KOPT-K1 (cell line): Measurements from ENCODE around the gene BIRC6.
"Not testable (repeated sequence)": the region's sequence is repeated elsewhere in the genome, so short reads cannot be mapped to it uniquely, and the experiment has no call there.

Experiments
- H3K27ac ChIP-seq: fragments of 200-600 bp; sonication (generic); 2 replicates; pipeline ENCODE4 v1.5.1; 2016; ENCODE audit warnings: antibody characterized with exemption, mild to moderate bottlenecking, low read depth, low read length; ENCODE audit not compliant: poor library complexity, severe bottlenecking
- H3K36me3 ChIP-seq: fragments of 200-600 bp; sonication (generic); 2 replicates; pipeline ENCODE4 v1.5.1; 2017; ENCODE audit warnings: antibody characterized with exemption, mild to moderate bottlenecking, low read length, moderate library complexity; ENCODE audit not compliant: insufficient read depth
- H3K9me3 ChIP-seq: fragments of 200-600 bp; sonication (generic); 2 replicates; pipeline ENCODE4 v1.5.1; 2017; ENCODE audit warnings: antibody characterized with exemption, low read length, mild to moderate bottlenecking; ENCODE audit not compliant: insufficient read depth, poor library complexity, severe bottlenecking

BIRC6 gene

GRCh38 chr2:32622570-32623310 is 265.9 kb downstream of the BIRC6 start:
- Histone ChIP-seq H3K9me3 (no peaks in the 10 kb centered on the region), H3K36me3 (peaks cover 55% of the 10 kb centered on the region), H3K27ac (no peak overlapping the region)

GRCh38 chr2:32623311-32623706 is 266.5 kb downstream of the BIRC6 start:
- Histone ChIP-seq H3K27ac (no peak overlapping the region), H3K9me3 (no peaks in the 10 kb centered on the region), H3K36me3 (peaks cover 49% of the 10 kb centered on the region)

- no peak overlapping the region for H3K27ac ChIP-seq
- H3K36me3 ChIP-seq, result peaks cover 34% of the 10 kb centered on the region
- H3K9me3 ChIP-seq, result no peaks in the 10 kb centered on the region
Observed at GRCh38 chr2:32624812-32625211, 268.0 kb downstream of the BIRC6 start.

- Histone ChIP-seq H3K36me3 (peaks cover 30% of the 10 kb centered on the region), H3K9me3 (no peaks in the 10 kb centered on the region), H3K27ac (no peak overlapping the region)
Observed at GRCh38 chr2:32626639-32627221, 269.9 kb downstream of the BIRC6 start.

- peak overlapping the region; percentile 65 for H3K27ac ChIP-seq
- H3K36me3 ChIP-seq, result peaks cover 28% of the 10 kb centered on the region
- H3K9me3 ChIP-seq, result no peaks in the 10 kb centered on the region
Observed at GRCh38 chr2:32627441-32627813, 270.6 kb downstream of the BIRC6 start.

- H3K27ac ChIP-seq, result peak within 1 kb of the TSS; percentile 65
- H3K9me3 ChIP-seq, result no peaks in the 10 kb centered on the region
- peaks cover 28% of the 10 kb centered on the region for H3K36me3 ChIP-seq
Observed at GRCh38 chr2:32627814-32628579, 271.2 kb downstream of the BIRC6 start, which contains the start of gene TTC27. TTC27 (plus strand) TSS chr2:32628050; CDS start chr2:32628293, 243 bp downstream.

GRCh38 chr2:32632089-32632488 is 275.3 kb downstream of the BIRC6 start:
- H3K36me3 ChIP-seq, result peaks cover 60% of the 10 kb centered on the region
- no peak overlapping the region for H3K27ac ChIP-seq

GRCh38 chr2:32633040-32633439 is 276.2 kb downstream of the BIRC6 start:
- no peaks in the 10 kb centered on the region for H3K9me3 ChIP-seq
- H3K27ac ChIP-seq, result no peak overlapping the region
- peaks cover 69% of the 10 kb centered on the region for H3K36me3 ChIP-seq

More at GRCh38 chr2:32632089-32632488, 275.3 kb downstream of the BIRC6 start:
- H3K9me3 ChIP-seq, result no peaks in the 10 kb centered on the region

- not testable (repeated sequence) for H3K9me3 ChIP-seq, H3K27ac ChIP-seq
- H3K36me3 ChIP-seq, result peaks cover 96% of the 10 kb centered on the region
Observed at GRCh38 chr2:32638548-32638947, 281.7 kb downstream of the BIRC6 start.

- peaks cover 90% of the 10 kb centered on the region for H3K36me3 ChIP-seq
- no peaks in the 10 kb centered on the region for H3K9me3 ChIP-seq
- H3K27ac ChIP-seq, result no peak overlapping the region
Observed at GRCh38 chr2:32641180-32641579, 284.4 kb downstream of the BIRC6 start.

- Histone ChIP-seq H3K36me3 (peaks cover 83% of the 10 kb centered on the region), H3K27ac (no peak overlapping the region), H3K9me3 (no peaks in the 10 kb centered on the region)
Observed at GRCh38 chr2:32647180-32647651, 290.4 kb downstream of the BIRC6 start.

GRCh38 chr2:32652555-32653209 is 295.9 kb downstream of the BIRC6 start:
- Histone ChIP-seq H3K9me3 (no peaks in the 10 kb centered on the region), H3K36me3 (peaks cover 83% of the 10 kb centered on the region), H3K27ac (no peak overlapping the region)

- Histone ChIP-seq H3K27ac (no peak overlapping the region), H3K36me3 (peaks cover 76% of the 10 kb centered on the region), H3K9me3 (no peaks in the 10 kb centered on the region)
Observed at GRCh38 chr2:32656069-32656468, 299.2 kb downstream of the BIRC6 start.

- Histone ChIP-seq H3K9me3 (no peaks in the 10 kb centered on the region), H3K36me3 (peaks cover 20% of the 10 kb centered on the region), H3K27ac (no peak overlapping the region)
Observed at GRCh38 chr2:32663864-32664263, 307.0 kb downstream of the BIRC6 start.

- Histone ChIP-seq H3K27ac (no peak overlapping the region), H3K9me3 (no peaks in the 10 kb centered on the region), H3K36me3 (peaks cover 19% of the 10 kb centered on the region)
Observed at GRCh38 chr2:32666704-32667103, 309.9 kb downstream of the BIRC6 start.
